ENCODE data around the gene TMEM163.

The TMEM163 gene

GRCh38 chr2:134692499-134692898 is 26.3 kb downstream of the TMEM163 start:
- no peak for DNase-seq (ENCODE audit: low read depth)

- DNase-seq (ENCODE audit: low read depth) = no peak
Observed at GRCh38 chr2:134690629-134691215, 28.1 kb downstream of the TMEM163 start.

GRCh38 chr2:134689315-134689714 is 29.5 kb downstream of the TMEM163 start:
- no peak for DNase-seq (ENCODE audit: low read depth)

GRCh38 chr2:134685967-134686366 is 32.8 kb downstream of the TMEM163 start:
- DNase-seq (ENCODE audit: low read depth) = no peak

GRCh38 chr2:134683561-134684112 is 35.2 kb downstream of the TMEM163 start:
- no peak for DNase-seq (ENCODE audit: low read depth)

- no peak for DNase-seq (ENCODE audit: low read depth)
Observed at GRCh38 chr2:134682726-134683125, 36.1 kb downstream of the TMEM163 start.

GRCh38 chr2:134681201-134681600 is 37.6 kb downstream of the TMEM163 start:
- DNase-seq (ENCODE audit: low read depth) = no peak

GRCh38 chr2:134679745-134680144 is 39.1 kb downstream of the TMEM163 start:
- no peak for DNase-seq (ENCODE audit: low read depth)

- DNase-seq (ENCODE audit: low read depth) = no peak
Observed at GRCh38 chr2:134679294-134679693, 39.5 kb downstream of the TMEM163 start.

GRCh38 chr2:134677856-134678756 is 40.7 kb downstream of the TMEM163 start:
- no peak for DNase-seq (ENCODE audit: low read depth)

- no peak for DNase-seq (ENCODE audit: low read depth)
Observed at GRCh38 chr2:134676960-134677359, 41.8 kb downstream of the TMEM163 start.

- DNase-seq (ENCODE audit: low read depth) = no peak
Observed at GRCh38 chr2:134675314-134675713, 43.5 kb downstream of the TMEM163 start.

GRCh38 chr2:134674687-134675086 is 44.1 kb downstream of the TMEM163 start:
- no peak for DNase-seq (ENCODE audit: low read depth)

- DNase-seq (ENCODE audit: low read depth) = no peak
Observed at GRCh38 chr2:134671513-134671912, 47.3 kb downstream of the TMEM163 start.

- no peak for DNase-seq (ENCODE audit: low read depth)
Observed at GRCh38 chr2:134670955-134671354, 47.8 kb downstream of the TMEM163 start.

GRCh38 chr2:134669731-134670669 is 48.8 kb downstream of the TMEM163 start:
- peak; percentile 37 for DNase-seq (ENCODE audit: low read depth)

GRCh38 chr2:134668821-134669220 is 50.0 kb downstream of the TMEM163 start:
- peak; percentile 79 for DNase-seq (ENCODE audit: low read depth)

- no peak for DNase-seq (ENCODE audit: low read depth)
Observed at GRCh38 chr2:134667541-134667940, 51.3 kb downstream of the TMEM163 start.

GRCh38 chr2:134667081-134667480 is 51.7 kb downstream of the TMEM163 start:
- DNase-seq (ENCODE audit: low read depth) = no peak

- DNase-seq (ENCODE audit: low read depth) = no peak
Observed at GRCh38 chr2:134665727-134666506, 52.9 kb downstream of the TMEM163 start.
